Transverse colon (tissue), 4 donors: ENCODE data around the gene MED15. TPM values are rescaled to one million over a fixed set of nuclear protein-coding genes. Genes with fewer than 3 reads are reported as not detected.

ENCODE experiments used
- DNase-seq: peaks from one replicate; pipeline ENCODE4 v3.0.0-alpha.2; 2019
- H3K27ac ChIP-seq, 4 donors: fragments of 200-600 bp; sonication (generic); 2 replicates each; pipeline ENCODE4 v1.5.1; 2016 to 2018; ENCODE audit warnings: inconsistent platforms in 4 of 4
- H3K27me3 ChIP-seq: fragments of 200-600 bp; sonication (generic); 2 replicates; pipeline ENCODE4 v1.5.1; 2017; ENCODE audit warnings: inconsistent platforms
- H3K36me3 ChIP-seq, 4 donors: fragments of 200-600 bp; sonication (generic); 2 replicates each; pipeline ENCODE4 v1.5.1; 2017 to 2019; ENCODE audit warnings: inconsistent platforms in 4 of 4
- H3K4me1 ChIP-seq, 4 donors: fragments of 200-600 bp; sonication (generic); 2 replicates each; pipeline ENCODE4 v1.5.1; 2017 to 2020; ENCODE audit warnings: inconsistent platforms in 4 of 4
- H3K4me3 ChIP-seq, 4 donors: fragments of 200-600 bp; sonication (generic); 1 replicate in 1 of 4; 2 replicates in 3 of 4; pipeline versions ENCODE4 v1.5.1 to v1.6.1; 2017 to 2019; ENCODE audit warnings: inconsistent platforms in 4 of 4
- H3K9me3 ChIP-seq, 2 donors: fragments of 200-600 bp; sonication (generic); 2 replicates each; pipeline ENCODE4 v1.5.1; 2017 to 2019; ENCODE audit warnings: inconsistent platforms in 2 of 2
- CTCF ChIP-seq, 5 experiments: fragments of 200-600 bp in 3 of 5; fragments of 450-650 bp in 2 of 5; sonication (generic) in 3 of 5; IDR thresholded peaks; 1 replicate in 2 of 5; 2 replicates in 3 of 5; pipeline ENCODE4 v1.5.1; 2016 to 2017; ENCODE audit warnings: antibody characterized with exemption in 5 of 5, inconsistent platforms in 3 of 5, mild to moderate bottlenecking in 2 of 5, moderate library complexity in 1 of 5
- EP300 ChIP-seq: sonication (generic); formaldehyde crosslinking; IDR thresholded peaks from one replicate; pipeline ENCODE4 v1.6.1; 2017; ENCODE audit warnings: antibody characterized with exemption, low read depth
- POLR2A ChIP-seq: fragments of 450-650 bp; IDR thresholded peaks from one replicate; pipeline ENCODE4 v1.6.1; 2016; ENCODE audit warnings: antibody characterized with exemption, mild to moderate bottlenecking, moderate library complexity
- POLR2AphosphoS5 ChIP-seq, 3 donors: sonication (generic); formaldehyde crosslinking; IDR thresholded peaks; one replicate each; pipeline ENCODE4 v1.6.1; 2016; ENCODE audit warnings: antibody characterized with exemption in 3 of 3
- WGBS, 2 donors: methylation state at CpG; one replicate each; pipeline ENCODE4 v1.1.5; 2018; ENCODE audit warnings: low coverage in 1 of 2; 5-methylcytosine and 5-hydroxymethylcytosine counted together
- in situ Hi-C, 4 donors: fragments of 200-750 bp; cut with MboI; loops; one replicate each; pipeline versions ENCODE4 v1.15.0 to v1.15.1; 2017; ENCODE audit warnings: low sequenced_read_pairs in 3 of 4, low pct_ligation_motif_present in 1 of 4, low pct_unique_long_range_greater_than_20kb in 1 of 4
- intact Hi-C: fragments of 100-400 bp; cut with DNase I; formaldehyde crosslinking; loops from one replicate; pipeline ENCODE4 v1.15.1; 2023; ENCODE audit warnings: low total_unique reads
- total RNA-seq, 4 donors: library from RNA; depleted of rRNA; stranded (reverse); fragments of >200 nt; gene quantifications; one replicate each; pipeline ENCODE4 v1.1.0, GENCODE V29; 2016

Gene MED15
- total RNA-seq, 4 donors from 2014 or later, result 70.3 to 211 (median 116) TPM

GRCh38 chr22:20578707-20579106 is 71.3 kb downstream of the MED15 start:
- intact Hi-C loops, result no loop called here
- DNase-seq, result no peak

DNA sequence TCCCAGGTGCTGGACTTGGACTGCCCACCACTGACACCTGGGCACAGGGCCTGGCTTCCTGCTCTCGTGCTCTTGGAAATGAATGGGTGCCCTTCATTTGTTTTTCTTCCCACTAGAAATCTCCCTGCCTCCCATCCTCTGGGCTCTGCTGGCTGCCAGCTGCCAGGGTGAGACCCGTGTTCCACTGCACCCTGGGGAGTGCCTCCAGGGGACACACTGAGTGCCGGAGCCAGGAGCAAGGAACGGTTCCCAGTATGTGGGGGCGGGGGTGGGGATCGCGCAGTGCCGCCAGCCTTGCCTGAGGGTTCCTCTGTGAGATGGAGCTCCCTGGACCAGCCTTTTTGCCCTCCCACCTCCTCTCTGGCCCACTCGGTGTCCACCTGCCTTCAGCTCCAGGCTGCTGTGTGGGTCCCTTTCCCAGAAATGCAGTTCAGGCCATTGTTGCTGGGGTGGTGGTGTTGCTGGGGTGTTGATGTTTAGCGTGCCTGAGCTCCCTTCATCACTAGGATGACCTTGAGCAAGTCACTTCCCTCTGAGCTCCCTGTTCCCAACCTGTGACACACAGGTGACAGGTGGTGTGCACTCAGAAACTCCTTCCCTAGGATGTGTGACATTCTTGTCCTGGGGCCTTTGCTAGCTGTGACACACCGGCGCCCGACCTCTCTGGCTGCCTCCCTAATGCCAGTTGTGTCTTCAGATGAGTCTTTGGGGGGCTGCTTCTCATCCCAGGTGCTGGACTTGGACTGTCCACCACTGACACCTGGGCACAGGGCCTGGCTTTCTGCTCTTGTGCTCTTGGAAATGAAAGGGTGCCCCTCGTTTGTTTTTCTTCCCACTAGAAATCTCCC is 72.1 kb downstream of the MED15 start:
- Histone ChIP-seq H3K4me1 (peaks cover 0 to 9% (median 5%) of the 10 kb centered on the region in 4 donors), H3K27me3 (no peaks in the 10 kb centered on the region), H3K4me3 (no peak overlapping the region), H3K27ac (no peak overlapping the region), H3K36me3 (peaks cover 0 to 36% (median 17%) of the 10 kb centered on the region in 4 donors), H3K9me3 (no peaks in the 10 kb centered on the region)
- intact Hi-C loops (no loop called here), in situ Hi-C loops (loop anchor here in 1 of 4 donors (25.0 kb wide), 1 partner anchor 133 kb away; no protein-coding TSS in a partner anchor)
- no peak for DNase-seq
- TF ChIP-seq EP300 (no peak), CTCF (IDR thresholded peaks at IDR 0.05) (no peak)
- 83 to 89% methylated on average over 1 to 13 of the region's 14 CpGs for WGBS, 2 donors

More at GRCh38 chr22:20578707-20579106, 71.3 kb downstream of the MED15 start:
- H3K27ac ChIP-seq, result no peak overlapping the region
- no peak overlapping the region for H3K4me3 ChIP-seq
- peaks cover 0 to 9% (median 5%) of the 10 kb centered on the region in 4 donors for H3K4me1 ChIP-seq
- no peaks in the 10 kb centered on the region for H3K27me3 ChIP-seq
- H3K9me3 ChIP-seq, result no peaks in the 10 kb centered on the region
- peaks cover 0 to 39% (median 14%) of the 10 kb centered on the region in 4 donors for H3K36me3 ChIP-seq
- WGBS, 2 donors, result 89% methylated on average over 5 of the region's 5 CpGs; no CpG with 5 or more reads in 1 of the 2 donors
- in situ Hi-C loops, result loop anchor here in 1 of 4 donors (25.0 kb wide), 1 partner anchor 134 kb away; no protein-coding TSS in a partner anchor
- no peak for TF ChIP-seq CTCF (IDR thresholded peaks at IDR 0.05)
- no peak for TF ChIP-seq POLR2AphosphoS5 (IDR thresholded peaks at IDR 0.05)
- no peak for TF ChIP-seq POLR2A
- no peak for TF ChIP-seq EP300

GRCh38 chr22:20580179-20580578 is 72.8 kb downstream of the MED15 start:
- 100% methylated on average over 7 of the region's 7 CpGs; no CpG with 5 or more reads in 1 of the 2 donors for WGBS, 2 donors
- Histone ChIP-seq H3K27ac (no peak overlapping the region), H3K4me3 (no peak overlapping the region), H3K36me3 (peaks cover 0 to 35% (median 20%) of the 10 kb centered on the region in 4 donors), H3K4me1 (peaks cover 0 to 9% (median 5%) of the 10 kb centered on the region in 4 donors), H3K9me3 (no peaks in the 10 kb centered on the region), H3K27me3 (no peaks in the 10 kb centered on the region)
- no peak for TF ChIP-seq POLR2A
- TF ChIP-seq CTCF (IDR thresholded peaks at IDR 0.05), result no peak
- no peak for TF ChIP-seq POLR2AphosphoS5 (IDR thresholded peaks at IDR 0.05)
- intact Hi-C loops (no loop called here), in situ Hi-C loops (loop anchor here in 1 of 4 donors (25.0 kb wide), 1 partner anchor 132 kb away; no protein-coding TSS in a partner anchor)
- DNase-seq, result no peak

- no peak overlapping the region for H3K27ac ChIP-seq
- H3K4me1 ChIP-seq, result peaks cover 0 to 9% (median 5%) of the 10 kb centered on the region in 4 donors
- WGBS, 2 donors, result 91% methylated on average over 4 to 17 of the region's 19 CpGs
- H3K9me3 ChIP-seq, result no peaks in the 10 kb centered on the region
- no peak for TF ChIP-seq EP300
- no peak for TF ChIP-seq POLR2A
- TF ChIP-seq CTCF (IDR thresholded peaks at IDR 0.05), result no peak
- in situ Hi-C loops, result loop anchor here in 1 of 4 donors (25.0 kb wide), 1 partner anchor 131 kb away; no protein-coding TSS in a partner anchor
- H3K36me3 ChIP-seq, result peaks cover 0 to 36% (median 23%) of the 10 kb centered on the region in 4 donors
- no peak overlapping the region for H3K4me3 ChIP-seq
- no peak for DNase-seq
- intact Hi-C loops, result no loop called here
- H3K27me3 ChIP-seq, result no peaks in the 10 kb centered on the region
These were observed 73.4 kb downstream of the MED15 start for GRCh38 chr22:20580611-20581502.
